Neural progenitor cell (in vitro differentiated cells): ENCODE results near the gene OR10V1. TPM values are rescaled to one million over a fixed set of nuclear protein-coding genes. Genes with fewer than 3 reads are reported as not detected.

ENCODE experiments used
- DNase-seq: peaks from one replicate; pipeline ENCODE4 v3.0.0-alpha.2; 2016; ENCODE audit warnings: low spot score
- H2AFZ ChIP-seq: fragments of 200-600 bp; sonication (generic); replicated peaks from 2 replicates; pipeline ENCODE4 v1.6.1; 2016; ENCODE audit warnings: antibody characterized with exemption
- H3F3A ChIP-seq: fragments of 200-600 bp; sonication (generic); 2 replicates; pipeline ENCODE4 v1.6.1; 2016; ENCODE audit warnings: antibody characterized with exemption, low read depth
- H3K27ac ChIP-seq: fragments of 200-600 bp; sonication (generic); 2 replicates; pipeline ENCODE4 v1.5.1; 2016; ENCODE audit warnings: mild to moderate bottlenecking
- H3K27me3 ChIP-seq: fragments of 200-600 bp; sonication (generic); 2 replicates; pipeline ENCODE4 v1.6.1; 2016; ENCODE audit warnings: mild to moderate bottlenecking, moderate library complexity
- H3K36me3 ChIP-seq: fragments of 200-600 bp; sonication (generic); 2 replicates; pipeline ENCODE4 v1.5.1; 2016
- H3K4me1 ChIP-seq: fragments of 200-600 bp; sonication (generic); 2 replicates; pipeline ENCODE4 v1.6.1; 2016; ENCODE audit warnings: mixed run types
- H3K4me2 ChIP-seq: fragments of 200-600 bp; sonication (generic); 2 replicates; pipeline ENCODE4 v1.6.1; 2016
- H3K4me3 ChIP-seq: fragments of 200-600 bp; sonication (generic); 2 replicates; pipeline ENCODE4 v1.5.1; 2016
- H3K79me2 ChIP-seq: fragments of 200-600 bp; sonication (generic); 2 replicates; pipeline ENCODE4 v1.6.1; 2016; ENCODE audit warnings: low read depth
- H3K9ac ChIP-seq: fragments of 200-600 bp; sonication (generic); 2 replicates; pipeline ENCODE4 v1.6.1; 2016
- H3K9me3 ChIP-seq: fragments of 200-600 bp; sonication (generic); 2 replicates; pipeline ENCODE4 v1.5.1; 2016; ENCODE audit warnings: low read depth
- H4K20me1 ChIP-seq: fragments of 200-600 bp; sonication (generic); 2 replicates; pipeline ENCODE4 v1.6.1; 2016; ENCODE audit warnings: low read depth
- H3K27ac Mint-ChIP-seq: 3 replicates; pipeline ENCODE4 v1.8.0; 2021; ENCODE audit warnings: mixed read lengths
- H3K27me3 Mint-ChIP-seq: 2 replicates; pipeline ENCODE4 v1.8.0; 2022; ENCODE audit warnings: low read depth, mild to moderate bottlenecking, inconsistent platforms, moderate library complexity, mixed read lengths; ENCODE audit not compliant: insufficient read depth
- H3K36me3 Mint-ChIP-seq: 3 replicates; pipeline ENCODE4 v1.8.0; 2021; ENCODE audit warnings: mixed read lengths
- H3K4me1 Mint-ChIP-seq: 3 replicates; pipeline ENCODE4 v1.8.0; 2021; ENCODE audit warnings: mixed read lengths
- H3K4me3 Mint-ChIP-seq: 3 replicates; pipeline ENCODE4 v1.8.0; 2021; ENCODE audit warnings: mild to moderate bottlenecking, moderate library complexity, mixed read lengths
- H3K9me3 Mint-ChIP-seq: 3 replicates; pipeline ENCODE4 v1.8.0; 2020; ENCODE audit warnings: mixed read lengths
- CTCF ChIP-seq: fragments of 200-600 bp; sonication (generic); IDR thresholded peaks from 2 replicates; pipeline ENCODE4 v1.5.1; 2017; ENCODE audit warnings: antibody characterized with exemption, mild to moderate bottlenecking
- EZH2 ChIP-seq: fragments of 200-600 bp; sonication (generic); IDR thresholded peaks from 2 replicates; pipeline ENCODE4 v1.6.1; 2017; ENCODE audit warnings: antibody characterized with exemption, mild to moderate bottlenecking, moderate library complexity
- EZH2phosphoT487 ChIP-seq: fragments of 200-600 bp; sonication (generic); IDR thresholded peaks from 2 replicates; pipeline ENCODE4 v1.6.1; 2017; ENCODE audit warnings: antibody characterized with exemption
- total RNA-seq: library from RNA; depleted of rRNA; stranded (reverse); fragments of >200 nt; gene quantifications from 2 replicates; pipeline ENCODE4 v1.2.3, GENCODE V29; 2015; ENCODE audit warnings: low replicate concordance

OR10V1 gene
- total RNA-seq, 1 donor from 2014 or later = not detected

- no peak overlapping the region for H3K27ac Mint-ChIP-seq
- Histone ChIP-seq H3F3A (peaks cover 8% of the 10 kb centered on the region), H3K9me3 (no peaks in the 10 kb centered on the region), H3K27ac (no peak overlapping the region), H3K27me3 (no peaks in the 10 kb centered on the region), H3K36me3 (no peaks in the 10 kb centered on the region), H3K9ac (no peak overlapping the region), H4K20me1 (no peaks in the 10 kb centered on the region), H3K4me1 (peaks cover 9% of the 10 kb centered on the region), H3K79me2 (no peaks in the 10 kb centered on the region), H2AFZ (no peak overlapping the region), H3K4me3 (no peak overlapping the region), H3K4me2 (no peak overlapping the region)
- no peak overlapping the region for H3K4me3 Mint-ChIP-seq
- no peak for DNase-seq
- no peaks in the 10 kb centered on the region for H3K36me3 Mint-ChIP-seq
- H3K27me3 Mint-ChIP-seq = no peaks in the 10 kb centered on the region
- no peaks in the 10 kb centered on the region for H3K9me3 Mint-ChIP-seq
- TF ChIP-seq CTCF (no peak), EZH2 (no peak), EZH2phosphoT487 (no peak)
- no peaks in the 10 kb centered on the region for H3K4me1 Mint-ChIP-seq
These were observed 35.4 kb downstream of the OR10V1 start for GRCh38 chr11:59678118-59678812.

GRCh38 chr11:59676205-59676604 is 37.4 kb downstream of the OR10V1 start:
- Histone ChIP-seq H3K79me2 (no peaks in the 10 kb centered on the region), H3K4me2 (no peak overlapping the region), H3K4me1 (peaks cover 4% of the 10 kb centered on the region), H2AFZ (no peak overlapping the region), H3K4me3 (no peak overlapping the region), H4K20me1 (no peaks in the 10 kb centered on the region), H3K9ac (no peak overlapping the region), H3K27ac (no peak overlapping the region), H3K36me3 (no peaks in the 10 kb centered on the region), H3K27me3 (no peaks in the 10 kb centered on the region), H3F3A (peaks cover 5% of the 10 kb centered on the region), H3K9me3 (no peaks in the 10 kb centered on the region)
- H3K9me3 Mint-ChIP-seq = no peaks in the 10 kb centered on the region
- no peaks in the 10 kb centered on the region for H3K4me1 Mint-ChIP-seq
- no peaks in the 10 kb centered on the region for H3K36me3 Mint-ChIP-seq
- H3K4me3 Mint-ChIP-seq = no peak overlapping the region
- no peak for TF ChIP-seq CTCF
- no peak for TF ChIP-seq EZH2phosphoT487
- TF ChIP-seq EZH2 = no peak
- no peak overlapping the region for H3K27ac Mint-ChIP-seq
- no peak for DNase-seq
- H3K27me3 Mint-ChIP-seq = peaks cover 2% of the 10 kb centered on the region

- Mint-ChIP-seq H3K4me3 (no peak overlapping the region), H3K4me1 (peaks cover 7% of the 10 kb centered on the region), H3K27me3 (peaks cover 2% of the 10 kb centered on the region)
These were observed 39.4 kb downstream of the OR10V1 start for GRCh38 chr11:59674291-59674690.

More at GRCh38 chr11:59674291-59674690, 39.4 kb downstream of the OR10V1 start:
- Histone ChIP-seq H2AFZ (no peak overlapping the region), H3K4me2 (no peak overlapping the region), H3K9me3 (no peaks in the 10 kb centered on the region), H3K36me3 (no peaks in the 10 kb centered on the region), H3K4me3 (no peak overlapping the region), H3K4me1 (no peaks in the 10 kb centered on the region), H3K27me3 (no peaks in the 10 kb centered on the region), H4K20me1 (no peaks in the 10 kb centered on the region), H3K27ac (no peak overlapping the region), H3K79me2 (no peaks in the 10 kb centered on the region), H3K9ac (no peak overlapping the region), H3F3A (peaks cover 13% of the 10 kb centered on the region)
- TF ChIP-seq EZH2 (no peak), EZH2phosphoT487 (no peak), CTCF (no peak)
- DNase-seq = no peak
- Mint-ChIP-seq H3K27ac (no peak overlapping the region), H3K9me3 (no peaks in the 10 kb centered on the region), H3K36me3 (peaks cover 2% of the 10 kb centered on the region)
